ENCODE data around the gene CAVIN1. TPM values are rescaled to one million over a fixed set of nuclear protein-coding genes. Genes with fewer than 3 reads are reported as not detected.

Gene CAVIN1
- 437 and 1,037 TPM in 2 replicates for total RNA-seq

GRCh38 chr17:42422958-42423712, at the start of gene CAVIN1:
Gene CAVIN1 (minus strand): TSS chr17:42423256. CDS start chr17:42423097, 159 bp downstream.

GRCh38 chr17:42458497-42459255, 35.6 kb upstream of the CAVIN1 start, which contains the start of gene ATP6V0A1:
Gene ATP6V0A1 (plus strand): TSS chr17:42458878. CDS start chr17:42460895, 2,017 bp downstream.

GRCh38 chr17:42388381-42389134, 34.5 kb downstream of the CAVIN1 start, which contains the start of gene STAT3:
Gene STAT3 (minus strand): TSS chr17:42388442. CDS start chr17:42348516, 39,926 bp downstream.

Small RNAs within 50 kb of the gene (small RNA-seq; reads per million reads assigned to genes)
- not detected for gene RNU7-97P (ENCODE audit: low replicate concordance)

Other genes with a start within 250 kb of the CAVIN1 start
- gene KCNH4, start 242.1 kb downstream of the CAVIN1 start, total RNA-seq: not detected in 2 replicates
- not detected in 2 replicates for gene HCRT, start 237.8 kb downstream of the CAVIN1 start, total RNA-seq
- 15.6 and 21.0 TPM in 2 replicates for gene GHDC, start 228.8 kb downstream of the CAVIN1 start, total RNA-seq
- 24.5 and 28.9 TPM in 2 replicates for gene STAT5B, start 146.9 kb downstream of the CAVIN1 start, total RNA-seq
- gene STAT5A, start 134.8 kb downstream of the CAVIN1 start, total RNA-seq: 4.6 and 7.7 TPM in 2 replicates
- 101 and 119 TPM in 2 replicates for gene STAT3, start 34.8 kb downstream of the CAVIN1 start, total RNA-seq
- 58.6 and 65.2 TPM in 2 replicates for gene ATP6V0A1, start 35.6 kb upstream of the CAVIN1 start, total RNA-seq
- 41.2 and 58.4 TPM in 2 replicates for gene NAGLU, start 113.0 kb upstream of the CAVIN1 start, total RNA-seq
- 6.8 and 8.4 TPM in 2 replicates for gene HSD17B1, start 129.7 kb upstream of the CAVIN1 start, total RNA-seq
- 27.1 and 30.4 TPM in 2 replicates for gene COASY, start 138.9 kb upstream of the CAVIN1 start, total RNA-seq
- gene MLX, start 143.8 kb upstream of the CAVIN1 start, total RNA-seq: 32.4 and 55.7 TPM in 2 replicates
- 1.3 and 13.7 TPM in 2 replicates for gene PSMC3IP, start 154.5 kb upstream of the CAVIN1 start, total RNA-seq
- gene RETREG3, start 186.1 kb upstream of the CAVIN1 start, total RNA-seq: 97.6 and 118 TPM in 2 replicates
- 23.0 and 79.5 TPM in 2 replicates for gene TUBG1, start 186.4 kb upstream of the CAVIN1 start, total RNA-seq
- gene TUBG2, start 236.0 kb upstream of the CAVIN1 start, total RNA-seq: 10.9 and 14.9 TPM in 2 replicates

Data from placental pericyte (primary cell).